IPS DF 6.9 (cell line): Measurements from ENCODE around the gene NUTF2.
"Not testable (repeated sequence)": the region's sequence is repeated elsewhere in the genome, so short reads cannot be mapped to it uniquely, and the experiment has no call there.

ENCODE experiments used
- DNase-seq: peaks from one replicate; pipeline ENCODE4 v3.0.0-alpha.2; 2013; ENCODE audit warnings: low read depth, low spot score
- H3K27ac ChIP-seq: one replicate; pipeline ENCODE4 v1.5.1; 2013; ENCODE audit warnings: low read length, control low read depth
- H3K27me3 ChIP-seq: 2 replicates; pipeline ENCODE4 v1.6.1; 2013; ENCODE audit warnings: mild to moderate bottlenecking, low read length; ENCODE audit not compliant: control insufficient read depth, insufficient read depth
- H3K36me3 ChIP-seq: 2 replicates; pipeline ENCODE4 v1.6.1; 2013; ENCODE audit warnings: low read length; ENCODE audit not compliant: control insufficient read depth, insufficient read depth
- H3K4me1 ChIP-seq: 2 replicates; pipeline ENCODE4 v1.6.1; 2013; ENCODE audit warnings: low read length; ENCODE audit not compliant: control insufficient read depth, insufficient read depth
- H3K4me3 ChIP-seq: 2 replicates; pipeline ENCODE4 v1.5.1; 2013; ENCODE audit warnings: mild to moderate bottlenecking, low read length
- H3K9me3 ChIP-seq: 2 replicates; pipeline ENCODE4 v1.6.1; 2013; ENCODE audit warnings: low read length, inconsistent platforms; ENCODE audit not compliant: control insufficient read depth, insufficient read depth
- WGBS: extraction: QIAGEN DNeasy Blood & Tissue Kit; methylation state at CpG from one replicate; pipeline ENCODE4 v1.1.7; 2013; ENCODE audit warnings: mixed read lengths, missing lambda C conversion rate; ENCODE audit not compliant: insufficient read length, insufficient coverage; 5-methylcytosine and 5-hydroxymethylcytosine counted together

NUTF2 gene

GRCh38 chr16:67837190-67837589 lies 9.5 kb upstream of the NUTF2 start:
- H3K9me3 ChIP-seq, H3K36me3 ChIP-seq, H3K4me3 ChIP-seq, H3K27me3 ChIP-seq, DNase-seq, H3K27ac ChIP-seq, H3K4me1 ChIP-seq: not testable (repeated sequence)
- no CpG with 5 or more reads among the region's 10 CpGs for WGBS

DNA sequence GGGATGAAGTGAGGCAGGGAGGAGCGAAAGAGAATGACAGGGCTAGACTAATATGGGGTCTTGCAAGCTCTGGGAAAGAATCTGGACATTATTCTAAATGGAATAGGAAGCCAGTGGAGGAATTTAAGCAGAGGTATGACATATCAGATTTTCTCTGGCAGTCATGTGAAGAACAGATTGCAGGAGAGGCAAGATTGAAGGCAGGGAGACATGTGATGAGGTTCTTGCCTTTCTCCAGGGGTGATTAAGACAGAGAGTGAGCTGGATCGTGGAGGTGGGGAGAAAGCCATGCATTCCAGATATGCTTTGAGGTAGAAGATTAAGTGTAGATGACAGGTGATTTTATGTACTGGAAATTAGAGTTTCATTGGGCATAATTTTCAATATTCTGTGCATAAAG lies 8.9 kb upstream of the NUTF2 start:
- WGBS = no CpG with 5 or more reads among the region's 2 CpGs
- Histone ChIP-seq H3K4me3 (no peak overlapping the region), H3K27me3 (no peaks in the 10 kb centered on the region), H3K4me1 (peaks cover 2% of the 10 kb centered on the region; the same call in 1 of the 2 replicates), H3K9me3 (no peaks in the 10 kb centered on the region), H3K27ac (no peak overlapping the region), H3K36me3 (no peaks in the 10 kb centered on the region)
- no peak for DNase-seq

DNA sequence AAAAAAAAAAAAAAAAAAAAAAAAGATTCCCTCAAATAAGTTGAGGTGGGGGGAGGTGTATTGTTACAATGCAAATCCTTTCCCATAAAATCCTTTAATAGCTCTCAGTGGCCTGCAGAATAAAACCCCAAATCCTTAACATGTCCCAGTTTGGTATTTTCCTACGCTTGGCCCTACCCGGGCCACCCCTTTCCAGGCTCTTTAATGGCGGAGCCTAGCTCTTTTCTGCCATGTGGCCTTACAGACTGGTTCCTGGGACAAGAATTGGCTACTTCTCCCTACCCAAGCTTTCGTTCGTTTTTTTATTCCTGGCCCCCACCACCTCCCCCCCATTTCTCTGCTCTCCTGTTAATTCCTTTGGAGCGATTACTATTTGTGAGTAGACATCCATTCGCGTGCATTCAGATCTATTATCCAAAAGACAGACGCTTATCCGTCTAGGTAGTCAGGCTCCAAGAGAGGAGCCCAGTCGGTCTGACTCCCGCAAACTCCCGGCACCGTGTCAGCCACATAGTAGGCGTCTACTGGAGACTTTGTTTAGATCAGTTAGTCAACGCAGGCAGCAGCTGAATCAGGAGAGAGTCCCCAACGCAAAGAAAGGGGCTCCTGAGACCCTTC lies 5.4 kb upstream of the NUTF2 start:
- DNase-seq = no peak
- no peaks in the 10 kb centered on the region for H3K27me3 ChIP-seq
- H3K4me1 ChIP-seq = peaks cover 5% of the 10 kb centered on the region; the same call in 1 of the 2 replicates
- no peaks in the 10 kb centered on the region for H3K36me3 ChIP-seq
- no peaks in the 10 kb centered on the region for H3K9me3 ChIP-seq
- WGBS = no CpG with 5 or more reads among the region's 17 CpGs
- peak overlapping the region; percentile 1; the same call in 1 of the 2 replicates for H3K4me3 ChIP-seq
- no peak overlapping the region for H3K27ac ChIP-seq

- Histone ChIP-seq H3K4me1 (peaks cover 5% of the 10 kb centered on the region; the same call in 1 of the 2 replicates), H3K27me3 (no peaks in the 10 kb centered on the region), H3K9me3 (no peaks in the 10 kb centered on the region), H3K4me3 (peak within 1 kb of the TSS; percentile 88; the same call in 1 of the 2 replicates), H3K36me3 (no peaks in the 10 kb centered on the region), H3K27ac (no peak within 1 kb of the TSS)
- DNase-seq = peak; percentile 96
- no CpG with 5 or more reads among the region's 83 CpGs for WGBS
Measured at GRCh38 chr16:67841816-67842508, 4.8 kb upstream of the NUTF2 start, which contains the start of gene THAP11. Gene THAP11, plus strand, starts transcription at chr16:67842320. Its CDS starts 235 bp downstream, at chr16:67842555.

GRCh38 chr16:67842509-67843342 lies 4.0 kb upstream of the NUTF2 start:
- H3K4me3 ChIP-seq = peak overlapping the region; percentile 88; the same call in 1 of the 2 replicates
- no peaks in the 10 kb centered on the region for H3K9me3 ChIP-seq
- H3K4me1 ChIP-seq = peaks cover 5% of the 10 kb centered on the region; the same call in 1 of the 2 replicates
- no peak for DNase-seq
- H3K27ac ChIP-seq = no peak overlapping the region
- no peaks in the 10 kb centered on the region for H3K27me3 ChIP-seq
- WGBS = no CpG with 5 or more reads among the region's 67 CpGs
- no peaks in the 10 kb centered on the region for H3K36me3 ChIP-seq

- no peaks in the 10 kb centered on the region for H3K36me3 ChIP-seq
- H3K9me3 ChIP-seq = no peaks in the 10 kb centered on the region
- peak overlapping the region; percentile 88; the same call in 1 of the 2 replicates for H3K4me3 ChIP-seq
- no peaks in the 10 kb centered on the region for H3K27me3 ChIP-seq
- DNase-seq = no peak
- no peak overlapping the region for H3K27ac ChIP-seq
- no CpG with 5 or more reads among the region's 11 CpGs for WGBS
- peaks cover 5% of the 10 kb centered on the region; the same call in 1 of the 2 replicates for H3K4me1 ChIP-seq
Measured at GRCh38 chr16:67843343-67843765, 3.4 kb upstream of the NUTF2 start.

- peaks cover 5% of the 10 kb centered on the region; the same call in 1 of the 2 replicates for H3K4me1 ChIP-seq
- H3K36me3 ChIP-seq = no peaks in the 10 kb centered on the region
- H3K9me3 ChIP-seq = no peaks in the 10 kb centered on the region
- H3K27ac ChIP-seq = no peak overlapping the region
- H3K4me3 ChIP-seq = no peak overlapping the region
- no peaks in the 10 kb centered on the region for H3K27me3 ChIP-seq
- no CpG with 5 or more reads among the region's 4 CpGs for WGBS
- DNase-seq = no peak
Measured at GRCh38 chr16:67844497-67844896, 2.2 kb upstream of the NUTF2 start.

DNA sequence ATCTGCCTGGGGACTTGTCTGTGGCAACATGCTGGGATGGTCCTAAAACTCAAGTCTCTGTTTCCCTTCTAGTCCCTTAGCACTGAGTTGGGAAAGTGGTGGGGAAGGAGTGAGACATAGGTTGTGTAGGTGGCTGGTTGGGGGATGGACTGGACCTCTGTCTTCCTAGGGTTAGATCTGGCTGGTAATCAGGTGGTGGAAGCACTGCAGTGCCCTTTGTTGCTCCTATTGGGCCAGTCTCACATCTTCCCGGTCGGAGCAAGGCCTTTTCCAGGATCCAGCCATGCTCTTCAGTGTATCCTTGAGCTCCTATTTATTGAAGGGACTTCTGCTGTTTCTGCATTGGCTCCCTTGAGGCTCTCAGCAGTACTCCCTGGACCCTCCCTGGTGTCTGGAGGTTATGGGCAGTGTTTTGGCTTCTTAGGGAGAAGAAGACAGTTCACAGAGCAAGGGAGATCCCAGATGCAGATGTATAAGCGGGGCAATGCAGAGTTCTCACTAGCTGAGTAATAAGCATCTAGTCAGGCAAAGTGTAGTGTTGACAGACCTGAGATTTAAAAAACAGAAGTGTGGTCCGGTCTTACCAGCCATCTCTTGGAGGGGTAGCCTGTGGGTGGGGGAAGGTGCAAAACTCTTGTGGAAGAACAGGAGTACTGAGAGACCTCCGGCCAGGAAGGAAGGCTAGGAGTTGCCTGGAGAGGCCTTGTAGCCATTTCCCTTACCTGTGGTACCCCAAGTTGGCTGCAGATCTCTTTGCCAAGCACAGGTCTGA lies 1.3 kb upstream of the NUTF2 start:
- H3K27ac ChIP-seq = no peak overlapping the region
- H3K36me3 ChIP-seq = no peaks in the 10 kb centered on the region
- H3K9me3 ChIP-seq = no peaks in the 10 kb centered on the region
- no CpG with 5 or more reads among the region's 5 CpGs for WGBS
- peaks cover 5% of the 10 kb centered on the region; the same call in 1 of the 2 replicates for H3K4me1 ChIP-seq
- H3K4me3 ChIP-seq = peak overlapping the region; percentile 84; the same call in 1 of the 2 replicates
- DNase-seq = no peak
- no peaks in the 10 kb centered on the region for H3K27me3 ChIP-seq

- no CpG with 5 or more reads among the region's 2 CpGs for WGBS
- no peaks in the 10 kb centered on the region for H3K36me3 ChIP-seq
- peak overlapping the region; percentile 84; the same call in 1 of the 2 replicates for H3K4me3 ChIP-seq
- H3K27ac ChIP-seq = no peak overlapping the region
- H3K27me3 ChIP-seq = no peaks in the 10 kb centered on the region
- H3K9me3 ChIP-seq = no peaks in the 10 kb centered on the region
- DNase-seq = no peak
- H3K4me1 ChIP-seq = peaks cover 5% of the 10 kb centered on the region; the same call in 1 of the 2 replicates
Measured at GRCh38 chr16:67846063-67846319, 742 bp upstream of the NUTF2 start.
